ENCODE data around the gene NRG4.
"Not testable (repeated sequence)": the region's sequence is repeated elsewhere in the genome, so short reads cannot be mapped to it uniquely, and the experiment has no call there.

Gene NRG4

GRCh38 chr15:75927601-75928000 is 84.6 kb downstream of the NRG4 start:
- no peak for DNase-seq (ENCODE audit: low spot score)

DNA sequence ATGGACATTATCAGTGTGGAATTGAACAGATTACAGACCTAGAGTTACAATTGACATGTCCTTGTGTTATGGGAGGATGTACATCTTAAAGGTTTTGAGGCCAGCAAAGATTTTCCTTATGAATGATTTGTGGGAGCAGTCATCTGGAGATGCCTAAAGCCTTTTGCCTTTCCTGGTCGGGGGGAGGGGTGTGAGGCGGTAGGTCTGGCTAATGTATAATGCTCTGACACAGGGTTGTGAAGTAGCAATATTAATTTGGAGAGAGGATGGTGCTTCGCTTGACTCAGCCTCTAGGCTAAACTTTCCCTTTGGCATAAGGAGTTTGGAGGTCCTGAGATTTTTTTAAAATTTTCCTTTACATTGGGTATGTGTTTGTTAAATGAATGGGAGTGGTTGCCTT is 85.3 kb downstream of the NRG4 start:
- DNase-seq (ENCODE audit: low spot score), result no peak

GRCh38 chr15:75925440-75925839 is 86.8 kb downstream of the NRG4 start:
- no peak for DNase-seq (ENCODE audit: low spot score)

GRCh38 chr15:75924576-75924975 is 87.6 kb downstream of the NRG4 start:
- no peak for DNase-seq (ENCODE audit: low spot score)

DNA sequence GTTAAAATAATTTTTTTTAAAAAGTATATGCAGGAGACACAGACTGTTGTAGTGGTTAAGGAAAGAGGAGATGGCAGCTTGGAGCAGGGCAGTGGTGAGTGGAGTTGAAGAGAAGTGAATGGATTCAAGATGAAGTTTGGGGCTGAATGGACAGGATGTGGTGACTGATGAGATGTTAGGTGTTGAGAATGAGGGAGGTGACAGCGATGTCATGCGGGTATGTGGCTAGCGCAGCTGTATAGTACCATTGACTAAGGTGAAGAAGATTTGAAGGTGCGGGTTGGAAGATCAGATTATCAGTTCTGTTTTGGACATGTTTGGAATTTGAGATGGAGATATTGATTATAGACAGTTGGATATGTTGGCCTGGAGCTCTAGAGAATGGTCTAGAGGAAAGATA is 88.5 kb downstream of the NRG4 start:
- DNase-seq (ENCODE audit: low spot score), result no peak

GRCh38 chr15:75921732-75922703 is 90.2 kb downstream of the NRG4 start:
- no peak for DNase-seq (ENCODE audit: low spot score)

DNA sequence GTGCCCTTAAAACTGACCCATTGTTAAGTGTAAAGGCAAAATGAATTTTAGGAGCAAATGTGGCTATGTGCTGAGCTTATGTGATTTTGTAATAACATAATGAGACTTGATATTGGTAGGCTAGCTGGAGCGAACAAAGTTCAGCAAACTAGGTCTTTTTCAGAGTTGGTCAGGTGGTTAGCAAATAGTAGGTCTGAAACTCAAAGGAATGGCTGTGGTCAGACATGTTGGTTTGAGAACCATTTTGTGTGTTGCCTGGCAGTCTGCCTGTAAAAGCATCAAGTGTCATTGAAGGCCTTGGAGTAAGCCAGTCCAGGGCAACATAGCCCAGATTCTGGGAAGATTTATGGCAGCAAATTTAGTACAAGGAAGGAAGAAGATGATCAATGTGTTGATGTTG is 92.1 kb downstream of the NRG4 start:
- no peak for DNase-seq (ENCODE audit: low spot score)

DNA sequence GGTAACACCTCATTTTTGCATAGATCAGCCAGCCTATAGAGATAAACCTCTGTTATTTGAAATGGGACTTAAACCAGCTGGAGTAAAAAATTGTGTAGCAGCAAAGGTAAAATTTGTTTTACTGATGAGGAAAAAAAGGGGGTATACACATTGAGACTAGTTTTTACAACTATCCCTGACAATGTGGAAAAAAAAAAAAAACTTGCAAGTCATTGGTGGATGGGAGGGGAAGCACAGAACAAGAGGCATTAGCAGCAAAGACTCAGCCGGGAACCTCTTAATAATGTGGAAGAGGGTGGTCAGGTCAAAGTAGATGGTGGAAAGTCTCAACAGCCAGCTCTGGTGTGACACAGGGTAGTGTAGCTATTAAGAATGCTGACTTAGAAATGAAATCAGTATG is 94.1 kb downstream of the NRG4 start:
- no peak for DNase-seq (ENCODE audit: low spot score)

DNA sequence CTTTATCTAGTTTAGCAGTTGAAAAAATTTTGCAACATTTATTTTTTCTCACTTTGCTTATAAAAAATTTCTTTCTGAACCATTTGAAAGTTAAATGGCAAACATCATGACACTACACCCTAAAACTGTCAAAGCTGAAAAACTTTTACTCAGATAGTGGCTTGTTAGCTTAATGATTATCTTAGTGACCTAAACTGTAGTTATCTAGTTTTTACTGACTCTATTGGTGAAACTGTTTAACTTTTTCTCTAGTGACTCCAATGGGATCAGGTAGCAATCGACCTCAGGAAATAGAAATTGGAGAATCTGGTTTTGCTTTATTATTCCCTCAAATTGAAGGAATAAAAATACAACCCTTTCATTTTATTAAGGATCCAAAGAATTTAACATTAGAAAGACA is 95.2 kb downstream of the NRG4 start:
- no peak for DNase-seq (ENCODE audit: low spot score)

DNA sequence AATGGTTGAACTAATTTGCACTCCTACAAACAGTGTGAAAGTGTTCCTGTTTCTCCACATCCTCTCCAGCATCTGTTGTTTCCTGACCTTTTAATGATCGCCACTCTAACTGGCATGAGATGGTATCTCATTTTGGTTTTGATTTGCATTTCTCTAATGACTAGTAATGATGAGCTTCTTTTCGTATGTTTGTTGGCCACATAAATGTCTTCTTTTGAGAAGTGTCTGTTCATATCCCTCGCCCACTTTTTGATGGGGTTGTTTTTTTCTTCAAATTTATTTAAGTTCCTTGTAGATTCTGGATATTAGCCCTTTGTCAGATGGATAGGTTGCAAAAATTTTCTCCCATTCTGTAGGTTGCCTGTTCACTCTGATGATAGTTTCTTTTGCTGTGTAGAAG is 101.9 kb downstream of the NRG4 start:
- not testable (repeated sequence) for DNase-seq (ENCODE audit: low spot score)

GRCh38 chr15:75905231-75905630 is 107.0 kb downstream of the NRG4 start:
- DNase-seq (ENCODE audit: low spot score), result no peak

GRCh38 chr15:75903331-75904239 is 108.6 kb downstream of the NRG4 start, which contains the start of gene FBXO22:
Gene FBXO22, plus strand, starts transcription at chr15:75903878. Its CDS starts 86 bp downstream, at chr15:75903964.
- peak; percentile 54 for DNase-seq (ENCODE audit: low spot score)

- DNase-seq (ENCODE audit: low spot score), result no peak
Measured at GRCh38 chr15:75902129-75902557, 110.1 kb downstream of the NRG4 start.

GRCh38 chr15:75900577-75900976 is 111.6 kb downstream of the NRG4 start:
- DNase-seq (ENCODE audit: low spot score), result no peak

GRCh38 chr15:75895731-75896130 is 116.5 kb downstream of the NRG4 start:
- DNase-seq (ENCODE audit: low spot score), result no peak

DNA sequence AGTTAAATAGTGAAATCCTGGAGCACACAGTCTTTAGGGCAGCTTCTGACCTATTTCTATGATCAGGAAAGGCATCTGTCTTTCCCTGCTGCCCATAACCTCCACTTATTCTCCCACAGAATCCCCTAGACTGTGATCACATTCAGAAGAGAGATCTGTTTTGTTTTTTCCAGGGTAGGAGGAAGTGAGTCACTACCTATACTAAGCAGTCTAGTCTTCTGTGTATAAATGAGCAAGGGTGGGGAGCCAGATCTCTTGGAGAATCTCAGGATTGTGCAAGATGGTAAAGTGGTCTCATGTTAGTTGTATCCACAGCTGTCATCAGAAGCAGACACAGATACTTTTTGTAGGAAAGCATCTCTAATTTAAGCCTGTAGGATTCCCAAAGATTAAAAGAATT is 120.3 kb downstream of the NRG4 start:
- peak; percentile 57 for DNase-seq (ENCODE audit: low spot score)

All from COLO829 (cell line).